HUES48 (cell line): ENCODE measurements around the gene SKIDA1.

ENCODE experiments used
- H3K27ac ChIP-seq: one replicate; pipeline ENCODE4 v1.7.0; 2013; ENCODE audit warnings: low read depth, low read length, inconsistent platforms
- H3K27me3 ChIP-seq: 2 replicates; pipeline ENCODE4 v1.6.1; 2013; ENCODE audit warnings: mild to moderate bottlenecking, low read length; ENCODE audit not compliant: control insufficient read depth, insufficient read depth
- H3K36me3 ChIP-seq: 2 replicates; pipeline ENCODE4 v1.6.1; 2013; ENCODE audit warnings: low read length; ENCODE audit not compliant: control insufficient read depth, insufficient read depth
- H3K4me1 ChIP-seq: 2 replicates; pipeline ENCODE4 v1.6.1; 2013; ENCODE audit warnings: mild to moderate bottlenecking, low read length; ENCODE audit not compliant: control insufficient read depth, insufficient read depth
- H3K4me3 ChIP-seq: 2 replicates; pipeline ENCODE4 v1.5.1; 2013; ENCODE audit warnings: mild to moderate bottlenecking, low read depth, low read length
- H3K9ac ChIP-seq: 2 replicates; pipeline ENCODE4 v1.6.1; 2013; ENCODE audit warnings: mild to moderate bottlenecking, low read depth, low read length, moderate library complexity
- H3K9me3 ChIP-seq: 2 replicates; pipeline ENCODE4 v1.6.1; 2013; ENCODE audit warnings: low read length; ENCODE audit not compliant: control insufficient read depth, insufficient read depth

Gene SKIDA1

GRCh38 chr10:21488957-21489446 lies 36.5 kb downstream of the SKIDA1 start:
- no peaks in the 10 kb centered on the region for H3K9me3 ChIP-seq

GRCh38 chr10:21488246-21488956 lies 37.1 kb downstream of the SKIDA1 start:
- Histone ChIP-seq H3K9me3 (no peaks in the 10 kb centered on the region), H3K27me3 (no peaks in the 10 kb centered on the region), H3K4me1 (0 out of 2 replicates have a peak, but pooled peaks cover 3% of the 10 kb centered on the region), H3K36me3 (no peaks in the 10 kb centered on the region), H3K9ac (no peak overlapping the region), H3K27ac (no peak overlapping the region), H3K4me3 (no peak overlapping the region)

More at GRCh38 chr10:21488957-21489446, 36.5 kb downstream of the SKIDA1 start:
- H3K27ac ChIP-seq, result no peak overlapping the region
- no peak overlapping the region for H3K4me3 ChIP-seq
- H3K36me3 ChIP-seq, result no peaks in the 10 kb centered on the region
- peaks cover 7% of the 10 kb centered on the region; the same call in 1 of the 2 replicates for H3K4me1 ChIP-seq
- H3K9ac ChIP-seq, result no peak overlapping the region
- no peaks in the 10 kb centered on the region for H3K27me3 ChIP-seq

GRCh38 chr10:21487416-21488180 lies 37.9 kb downstream of the SKIDA1 start:
- Histone ChIP-seq H3K36me3 (no peaks in the 10 kb centered on the region), H3K27ac (no peak overlapping the region), H3K9me3 (no peaks in the 10 kb centered on the region), H3K27me3 (no peaks in the 10 kb centered on the region), H3K4me1 (no peaks in the 10 kb centered on the region), H3K9ac (no peak overlapping the region), H3K4me3 (no peak overlapping the region)

- no peak overlapping the region for H3K27ac ChIP-seq
- H3K9ac ChIP-seq, result no peak overlapping the region
- no peaks in the 10 kb centered on the region for H3K27me3 ChIP-seq
- 0 out of 2 replicates have a peak, but pooled peaks cover 3% of the 10 kb centered on the region for H3K9me3 ChIP-seq
- no peaks in the 10 kb centered on the region for H3K36me3 ChIP-seq
- no peak overlapping the region for H3K4me3 ChIP-seq
- H3K4me1 ChIP-seq, result no peaks in the 10 kb centered on the region
Observed at GRCh38 chr10:21482821-21483220, 42.7 kb downstream of the SKIDA1 start.

GRCh38 chr10:21481407-21481806 lies 44.1 kb downstream of the SKIDA1 start:
- Histone ChIP-seq H3K9ac (no peak overlapping the region), H3K27ac (no peak overlapping the region), H3K36me3 (no peaks in the 10 kb centered on the region), H3K4me1 (no peaks in the 10 kb centered on the region), H3K27me3 (no peaks in the 10 kb centered on the region), H3K4me3 (no peak overlapping the region), H3K9me3 (0 out of 2 replicates have a peak, but pooled peaks cover 3% of the 10 kb centered on the region)

- no peak overlapping the region for H3K27ac ChIP-seq
- H3K4me3 ChIP-seq, result no peak overlapping the region
- H3K9me3 ChIP-seq, result 0 out of 2 replicates have a peak, but pooled peaks cover 3% of the 10 kb centered on the region
- no peaks in the 10 kb centered on the region for H3K4me1 ChIP-seq
- H3K9ac ChIP-seq, result no peak overlapping the region
- H3K27me3 ChIP-seq, result no peaks in the 10 kb centered on the region
- H3K36me3 ChIP-seq, result no peaks in the 10 kb centered on the region
Observed at GRCh38 chr10:21479570-21480315, 45.7 kb downstream of the SKIDA1 start.

- peaks cover 3% of the 10 kb centered on the region; the same call in 1 of the 2 replicates for H3K4me1 ChIP-seq
- no peaks in the 10 kb centered on the region for H3K27me3 ChIP-seq
- H3K4me3 ChIP-seq, result no peak overlapping the region
- H3K27ac ChIP-seq, result no peak overlapping the region
- no peak overlapping the region for H3K9ac ChIP-seq
- H3K9me3 ChIP-seq, result no peaks in the 10 kb centered on the region
- H3K36me3 ChIP-seq, result no peaks in the 10 kb centered on the region
Observed at GRCh38 chr10:21475393-21475792, 50.1 kb downstream of the SKIDA1 start.

- no peak overlapping the region for H3K4me3 ChIP-seq
- H3K27ac ChIP-seq, result peak overlapping the region; percentile 83
- H3K27me3 ChIP-seq, result no peaks in the 10 kb centered on the region
- no peak overlapping the region for H3K9ac ChIP-seq
- no peaks in the 10 kb centered on the region for H3K9me3 ChIP-seq
- peaks cover 3% of the 10 kb centered on the region; the same call in 1 of the 2 replicates for H3K4me1 ChIP-seq
- no peaks in the 10 kb centered on the region for H3K36me3 ChIP-seq
Observed at GRCh38 chr10:21473541-21473940, 51.9 kb downstream of the SKIDA1 start.

- Histone ChIP-seq H3K4me3 (no peak overlapping the region), H3K27me3 (no peaks in the 10 kb centered on the region), H3K36me3 (no peaks in the 10 kb centered on the region), H3K27ac (peak overlapping the region; percentile 83), H3K9me3 (no peaks in the 10 kb centered on the region), H3K9ac (no peak overlapping the region), H3K4me1 (peaks cover 3% of the 10 kb centered on the region; the same call in 1 of the 2 replicates)
Observed at GRCh38 chr10:21473135-21473534, 52.3 kb downstream of the SKIDA1 start.

GRCh38 chr10:21468086-21468485 lies 57.4 kb downstream of the SKIDA1 start:
- H3K27me3 ChIP-seq, result no peaks in the 10 kb centered on the region
- H3K4me1 ChIP-seq, result no peaks in the 10 kb centered on the region
- H3K36me3 ChIP-seq, result no peaks in the 10 kb centered on the region
- no peak overlapping the region for H3K27ac ChIP-seq
- no peak overlapping the region for H3K4me3 ChIP-seq
- no peak overlapping the region for H3K9ac ChIP-seq
- H3K9me3 ChIP-seq, result no peaks in the 10 kb centered on the region
